Neural cell (in vitro differentiated cells): Measurements from ENCODE around the gene KRT6A. TPM values are rescaled to one million over a fixed set of nuclear protein-coding genes. Genes with fewer than 3 reads are reported as not detected.

Source experiments
- H2AFZ ChIP-seq: fragments of 200-600, 300-800 bp; sonication (generic), shearing (Covaris generic); 2 replicates; pipeline ENCODE4 v1.6.0; 2014; ENCODE audit warnings: low read depth, mild to moderate bottlenecking, antibody characterized with exemption, low read length, moderate library complexity
- H3F3A ChIP-seq: fragments of 200-600 bp; shearing (Covaris generic); 2 replicates; pipeline ENCODE4 v1.6.1; 2016; ENCODE audit warnings: mild to moderate bottlenecking, moderate library complexity, mixed read lengths, antibody characterized with exemption, low read length; ENCODE audit not compliant: insufficient read depth, poor library complexity, severe bottlenecking
- H3K27ac ChIP-seq: fragments of 200-600, 300-800 bp; sonication (generic), shearing (Covaris generic); 2 replicates; pipeline ENCODE4 v1.5.1; 2014; ENCODE audit warnings: mild to moderate bottlenecking, low read length, moderate library complexity
- H3K27me3 ChIP-seq: fragments of 300-800, 200-600 bp; sonication (generic), shearing (Covaris generic); 2 replicates; pipeline ENCODE4 v1.6.0; 2014; ENCODE audit warnings: mild to moderate bottlenecking, low read depth, low read length, moderate library complexity; ENCODE audit not compliant: insufficient read depth
- H3K36me3 ChIP-seq: fragments of 300-800, 200-600 bp; sonication (generic), shearing (Covaris generic); 2 replicates; pipeline ENCODE4 v1.5.1; 2014; ENCODE audit warnings: mild to moderate bottlenecking, antibody characterized with exemption, low read length, moderate library complexity; ENCODE audit not compliant: insufficient read depth
- H3K4me2 ChIP-seq: fragments of 300-800, 200-600 bp; sonication (generic), shearing (Covaris generic); 2 replicates; pipeline ENCODE4 v1.6.0; 2014; ENCODE audit warnings: mild to moderate bottlenecking, low read length
- H3K4me3 ChIP-seq: fragments of 300-800, 200-600 bp; sonication (generic), shearing (Covaris generic); 2 replicates; pipeline ENCODE4 v1.5.1; 2014; ENCODE audit warnings: mild to moderate bottlenecking, low read length, moderate library complexity
- H3K79me2 ChIP-seq: fragments of 200-600 bp; shearing (Covaris generic); replicated peaks from 2 replicates; pipeline ENCODE4 v1.6.0; 2014; ENCODE audit warnings: mild to moderate bottlenecking, low read length, moderate library complexity; ENCODE audit not compliant: insufficient read depth
- H3K9ac ChIP-seq: fragments of 300-800, 200-600 bp; sonication (generic), shearing (Covaris generic); 2 replicates; pipeline ENCODE4 v1.6.1; 2016; ENCODE audit warnings: mild to moderate bottlenecking, low read length, mixed read lengths
- H3K9me2 ChIP-seq: fragments of 200-600 bp; shearing (Covaris generic); 2 replicates; pipeline ENCODE4 v1.6.1; 2016; ENCODE audit warnings: mild to moderate bottlenecking, low read length, mixed read lengths; ENCODE audit not compliant: insufficient read depth
- H3K9me3 ChIP-seq: fragments of 200-600, 300-800 bp; sonication (generic), shearing (Covaris generic); 2 replicates; pipeline ENCODE4 v1.6.1; 2016; ENCODE audit warnings: mild to moderate bottlenecking, mixed run types, low read length, moderate library complexity, mixed read lengths
- H4K20me1 ChIP-seq: fragments of 200-600 bp; shearing (Covaris generic); 2 replicates; pipeline ENCODE4 v1.6.1; 2016; ENCODE audit warnings: mild to moderate bottlenecking, mixed run types; ENCODE audit not compliant: insufficient read depth
- CTCF ChIP-seq: fragments of 450-650 bp; IDR thresholded peaks from 2 replicates; pipeline ENCODE4 v1.5.1; 2014; ENCODE audit warnings: antibody characterized with exemption, mild to moderate bottlenecking, moderate library complexity; ENCODE audit not compliant: poor library complexity, severe bottlenecking
- EP300 ChIP-seq: fragments of 450-650 bp; conservative IDR thresholded peaks from 2 replicates; pipeline ENCODE4 v1.6.1; 2014; ENCODE audit warnings: antibody characterized with exemption, mild to moderate bottlenecking, moderate library complexity; ENCODE audit not compliant: poor library complexity, severe bottlenecking
- EZH2 ChIP-seq: fragments of 200-600, 300-800 bp; shearing (Covaris generic), sonication (generic); IDR thresholded peaks from 2 replicates; pipeline ENCODE4 v1.6.1; 2014; ENCODE audit warnings: antibody characterized with exemption, low read length, borderline replicate concordance, mild to moderate bottlenecking; ENCODE audit not compliant: insufficient read depth, poor library complexity, severe bottlenecking
- MXI1 ChIP-seq: fragments of 450-650 bp; conservative IDR thresholded peaks from 2 replicates; pipeline ENCODE4 v1.6.1; 2014; ENCODE audit warnings: antibody characterized with exemption, mild to moderate bottlenecking; ENCODE audit not compliant: poor library complexity, severe bottlenecking
- POLR2AphosphoS5 ChIP-seq: IDR thresholded peaks from 2 replicates; pipeline ENCODE4 v1.6.1; 2012
- RAD21 ChIP-seq: fragments of 450-650 bp; conservative IDR thresholded peaks from 2 replicates; pipeline ENCODE4 v1.6.1; 2014; ENCODE audit warnings: antibody characterized with exemption, mild to moderate bottlenecking, moderate library complexity
- REST ChIP-seq: IDR thresholded peaks from 2 replicates; pipeline ENCODE4 v1.6.1; 2012; ENCODE audit warnings: borderline replicate concordance
- SMC3 ChIP-seq: fragments of 450-650 bp; conservative IDR thresholded peaks from 2 replicates; pipeline ENCODE4 v1.6.1; 2014; ENCODE audit warnings: antibody characterized with exemption, mild to moderate bottlenecking, moderate library complexity; ENCODE audit not compliant: poor library complexity
- TAF1 ChIP-seq: IDR thresholded peaks from 2 replicates; pipeline ENCODE4 v1.6.1; 2012; ENCODE audit warnings: low read depth
- polyA plus RNA-seq: library from polyadenylated mRNA; depleted of rRNA; stranded (reverse); fragments of >200 nt; gene quantifications from 2 replicates; pipeline ENCODE4 v1.2.3, GENCODE V29; 2014

The KRT6A gene
- polyA plus RNA-seq, 1 donor from 2014 or later = not detected

GRCh38 chr12:52495389-52495788 lies 2.3 kb upstream of the KRT6A start:
- Histone ChIP-seq H3K27me3 (no peaks in the 10 kb centered on the region), H3K9me3 (no peaks in the 10 kb centered on the region), H2AFZ (no peak overlapping the region), H3K9me2 (no peaks in the 10 kb centered on the region), H3K4me2 (no peak overlapping the region), H3K36me3 (no peaks in the 10 kb centered on the region), H3K27ac (no peak overlapping the region), H3F3A (no peaks in the 10 kb centered on the region), H3K4me3 (no peak overlapping the region), H3K9ac (no peak overlapping the region), H3K79me2 (no peaks in the 10 kb centered on the region), H4K20me1 (no peaks in the 10 kb centered on the region)
- TF ChIP-seq MXI1 (no peak), TAF1 (no peak), REST (no peak), SMC3 (no peak), EP300 (no peak), EZH2 (no peak), RAD21 (no peak), POLR2AphosphoS5 (no peak), CTCF (no peak)

- no peaks in the 10 kb centered on the region for H3K36me3 ChIP-seq
- H3K79me2 ChIP-seq = no peaks in the 10 kb centered on the region
- no peak overlapping the region for H3K4me3 ChIP-seq
- no peaks in the 10 kb centered on the region for H3K27me3 ChIP-seq
- no peaks in the 10 kb centered on the region for H3F3A ChIP-seq
- no peak overlapping the region for H3K9ac ChIP-seq
- no peak for TF ChIP-seq EP300
- H2AFZ ChIP-seq = no peak overlapping the region
- H3K9me3 ChIP-seq = no peaks in the 10 kb centered on the region
- no peak overlapping the region for H3K27ac ChIP-seq
- no peak overlapping the region for H3K4me2 ChIP-seq
- H3K9me2 ChIP-seq = no peaks in the 10 kb centered on the region
- no peaks in the 10 kb centered on the region for H4K20me1 ChIP-seq
These were observed 1.5 kb upstream of the KRT6A start for GRCh38 chr12:52494518-52494917.

GRCh38 chr12:52494100-52494499 lies 1.0 kb upstream of the KRT6A start:
- H3K27ac ChIP-seq = no peak overlapping the region
- no peak overlapping the region for H3K4me3 ChIP-seq
- no peaks in the 10 kb centered on the region for H3K9me2 ChIP-seq
- H3K79me2 ChIP-seq = no peaks in the 10 kb centered on the region
- H3K4me2 ChIP-seq = no peak overlapping the region
- H2AFZ ChIP-seq = no peak overlapping the region
- H3K9ac ChIP-seq = no peak overlapping the region
- H4K20me1 ChIP-seq = no peaks in the 10 kb centered on the region
- TF ChIP-seq SMC3 (no peak), CTCF (no peak), TAF1 (no peak), EP300 (no peak), MXI1 (no peak), REST (no peak), RAD21 (no peak), EZH2 (no peak), POLR2AphosphoS5 (no peak)
- no peaks in the 10 kb centered on the region for H3K27me3 ChIP-seq
- no peaks in the 10 kb centered on the region for H3K36me3 ChIP-seq
- no peaks in the 10 kb centered on the region for H3F3A ChIP-seq
- no peaks in the 10 kb centered on the region for H3K9me3 ChIP-seq
